Measurements from ENCODE around the gene GNA12.
A peak's percentile ranks its signal among the peaks of the same experiment; 100 is the strongest.

GNA12 gene

GRCh38 chr7:2879354-2879753 is 35.2 kb upstream of the GNA12 start:
- Histone ChIP-seq H3K27ac (ENCODE audit: low read depth, low read length) (no peak overlapping the region), H3K9me3 (ENCODE audit: insufficient read depth, low read depth, low read length) (no peaks in the 10 kb centered on the region), H3K27me3 (ENCODE audit: insufficient read depth, low read length) (no peaks in the 10 kb centered on the region), H3K36me3 (ENCODE audit: insufficient read depth, low read length) (no peaks in the 10 kb centered on the region), H3K4me1 (ENCODE audit: insufficient read depth, low read length) (peaks cover 9% of the 10 kb centered on the region; the same call in 1 of the 2 replicates), H3K4me3 (ENCODE audit: low read length) (no peak overlapping the region), H3K9ac (ENCODE audit: low read depth, low read length) (no peak overlapping the region)
- 94% methylated on average over 8 of the region's 8 CpGs for WGBS

- H3K9ac ChIP-seq (ENCODE audit: low read depth, low read length), result no peak overlapping the region
- no peak overlapping the region for H3K4me3 ChIP-seq (ENCODE audit: low read length)
- H3K27ac ChIP-seq (ENCODE audit: low read depth, low read length), result no peak overlapping the region
- H3K27me3 ChIP-seq (ENCODE audit: insufficient read depth, low read length), result no peaks in the 10 kb centered on the region
- H3K9me3 ChIP-seq (ENCODE audit: insufficient read depth, low read depth, low read length), result no peaks in the 10 kb centered on the region
- peaks cover 9% of the 10 kb centered on the region for H3K4me1 ChIP-seq (ENCODE audit: insufficient read depth, low read length)
- WGBS, result 89% methylated on average over 3 of the region's 3 CpGs
- H3K36me3 ChIP-seq (ENCODE audit: insufficient read depth, low read length), result no peaks in the 10 kb centered on the region
Measured at GRCh38 chr7:2878306-2878705, 34.2 kb upstream of the GNA12 start.

- no peak overlapping the region for H3K9ac ChIP-seq (ENCODE audit: low read depth, low read length)
Measured at GRCh38 chr7:2876031-2876731, 32.1 kb upstream of the GNA12 start.

GRCh38 chr7:2873686-2874551 is 29.8 kb upstream of the GNA12 start:
- Histone ChIP-seq H3K4me1 (ENCODE audit: insufficient read depth, low read length) (peaks cover 4% of the 10 kb centered on the region; the same call in 1 of the 2 replicates), H3K27me3 (ENCODE audit: insufficient read depth, low read length) (no peaks in the 10 kb centered on the region), H3K27ac (ENCODE audit: low read depth, low read length) (peak overlapping the region; percentile 85), H3K4me3 (ENCODE audit: low read length) (no peak overlapping the region), H3K36me3 (ENCODE audit: insufficient read depth, low read length) (no peaks in the 10 kb centered on the region), H3K9me3 (ENCODE audit: insufficient read depth, low read depth, low read length) (no peaks in the 10 kb centered on the region), H3K9ac (ENCODE audit: low read depth, low read length) (peak overlapping the region; percentile 89)
- WGBS, result 83% methylated on average over 3 of the region's 7 CpGs

More at GRCh38 chr7:2876031-2876731, 32.1 kb upstream of the GNA12 start:
- Histone ChIP-seq H3K27me3 (ENCODE audit: insufficient read depth, low read length) (no peaks in the 10 kb centered on the region), H3K36me3 (ENCODE audit: insufficient read depth, low read length) (no peaks in the 10 kb centered on the region), H3K27ac (ENCODE audit: low read depth, low read length) (no peak overlapping the region), H3K4me3 (ENCODE audit: low read length) (no peak overlapping the region), H3K9me3 (ENCODE audit: insufficient read depth, low read depth, low read length) (no peaks in the 10 kb centered on the region), H3K4me1 (ENCODE audit: insufficient read depth, low read length) (peaks cover 4% of the 10 kb centered on the region)
- WGBS, result 84% methylated on average over 24 of the region's 24 CpGs

- H3K27ac ChIP-seq (ENCODE audit: low read depth, low read length), result peak overlapping the region; percentile 85; the same call in 1 of the 2 replicates
- H3K9me3 ChIP-seq (ENCODE audit: insufficient read depth, low read depth, low read length), result no peaks in the 10 kb centered on the region
- H3K36me3 ChIP-seq (ENCODE audit: insufficient read depth, low read length), result no peaks in the 10 kb centered on the region
- no peak overlapping the region for H3K9ac ChIP-seq (ENCODE audit: low read depth, low read length)
- H3K4me1 ChIP-seq (ENCODE audit: insufficient read depth, low read length), result peaks cover 4% of the 10 kb centered on the region; the same call in 1 of the 2 replicates
- no peak overlapping the region for H3K4me3 ChIP-seq (ENCODE audit: low read length)
- 90% methylated on average over 10 of the region's 10 CpGs for WGBS
- H3K27me3 ChIP-seq (ENCODE audit: insufficient read depth, low read length), result no peaks in the 10 kb centered on the region
Measured at GRCh38 chr7:2873146-2873545, 29.0 kb upstream of the GNA12 start.

GRCh38 chr7:2872296-2872874 is 28.3 kb upstream of the GNA12 start:
- 95% methylated on average over 10 of the region's 10 CpGs for WGBS
- Histone ChIP-seq H3K4me3 (ENCODE audit: low read length) (no peak overlapping the region), H3K27ac (ENCODE audit: low read depth, low read length) (no peak overlapping the region), H3K27me3 (ENCODE audit: insufficient read depth, low read length) (no peaks in the 10 kb centered on the region), H3K36me3 (ENCODE audit: insufficient read depth, low read length) (no peaks in the 10 kb centered on the region), H3K9ac (ENCODE audit: low read depth, low read length) (no peak overlapping the region), H3K9me3 (ENCODE audit: insufficient read depth, low read depth, low read length) (no peaks in the 10 kb centered on the region), H3K4me1 (ENCODE audit: insufficient read depth, low read length) (peaks cover 4% of the 10 kb centered on the region; the same call in 1 of the 2 replicates)

- Histone ChIP-seq H3K4me1 (ENCODE audit: insufficient read depth, low read length) (peaks cover 4% of the 10 kb centered on the region; the same call in 1 of the 2 replicates), H3K27ac (ENCODE audit: low read depth, low read length) (no peak overlapping the region), H3K9ac (ENCODE audit: low read depth, low read length) (no peak overlapping the region), H3K4me3 (ENCODE audit: low read length) (no peak overlapping the region), H3K9me3 (ENCODE audit: insufficient read depth, low read depth, low read length) (no peaks in the 10 kb centered on the region), H3K27me3 (ENCODE audit: insufficient read depth, low read length) (no peaks in the 10 kb centered on the region), H3K36me3 (ENCODE audit: insufficient read depth, low read length) (no peaks in the 10 kb centered on the region)
- WGBS, result 45% methylated on average over 10 of the region's 10 CpGs
Measured at GRCh38 chr7:2870471-2870931, 26.4 kb upstream of the GNA12 start.

- WGBS, result 94% methylated on average over 15 of the region's 15 CpGs
- no peak overlapping the region for H3K27ac ChIP-seq (ENCODE audit: low read depth, low read length)
- no peaks in the 10 kb centered on the region for H3K36me3 ChIP-seq (ENCODE audit: insufficient read depth, low read length)
- H3K27me3 ChIP-seq (ENCODE audit: insufficient read depth, low read length), result no peaks in the 10 kb centered on the region
- H3K9ac ChIP-seq (ENCODE audit: low read depth, low read length), result no peak overlapping the region
- H3K4me3 ChIP-seq (ENCODE audit: low read length), result no peak overlapping the region
- peaks cover 4% of the 10 kb centered on the region; the same call in 1 of the 2 replicates for H3K4me1 ChIP-seq (ENCODE audit: insufficient read depth, low read length)
- no peaks in the 10 kb centered on the region for H3K9me3 ChIP-seq (ENCODE audit: insufficient read depth, low read depth, low read length)
Measured at GRCh38 chr7:2869981-2870380, 25.9 kb upstream of the GNA12 start.

- H3K27me3 ChIP-seq (ENCODE audit: insufficient read depth, low read length), result no peaks in the 10 kb centered on the region
- WGBS, result 91% methylated on average over 3 of the region's 3 CpGs
- no peak overlapping the region for H3K27ac ChIP-seq (ENCODE audit: low read depth, low read length)
- H3K9ac ChIP-seq (ENCODE audit: low read depth, low read length), result no peak overlapping the region
- no peak overlapping the region for H3K4me3 ChIP-seq (ENCODE audit: low read length)
- H3K36me3 ChIP-seq (ENCODE audit: insufficient read depth, low read length), result no peaks in the 10 kb centered on the region
- peaks cover 17% of the 10 kb centered on the region for H3K4me1 ChIP-seq (ENCODE audit: insufficient read depth, low read length)
- no peaks in the 10 kb centered on the region for H3K9me3 ChIP-seq (ENCODE audit: insufficient read depth, low read depth, low read length)
Measured at GRCh38 chr7:2866601-2867000, 22.5 kb upstream of the GNA12 start.

- H3K27me3 ChIP-seq (ENCODE audit: insufficient read depth, low read length), result no peaks in the 10 kb centered on the region
- H3K36me3 ChIP-seq (ENCODE audit: insufficient read depth, low read length), result no peaks in the 10 kb centered on the region
- no peaks in the 10 kb centered on the region for H3K9me3 ChIP-seq (ENCODE audit: insufficient read depth, low read depth, low read length)
- no peak overlapping the region for H3K4me3 ChIP-seq (ENCODE audit: low read length)
- 70% methylated on average over 17 of the region's 17 CpGs for WGBS
- H3K27ac ChIP-seq (ENCODE audit: low read depth, low read length), result no peak overlapping the region
- H3K4me1 ChIP-seq (ENCODE audit: insufficient read depth, low read length), result peaks cover 12% of the 10 kb centered on the region
- no peak overlapping the region for H3K9ac ChIP-seq (ENCODE audit: low read depth, low read length)
Measured at GRCh38 chr7:2864999-2865670, 21.0 kb upstream of the GNA12 start.
